Gastrocnemius medialis (tissue), 4 donors: Measurements from ENCODE around the gene VAX1.

Source experiments
- CTCF ChIP-seq, 5 experiments: fragments of 450-650 bp in 3 of 5; fragments of 200-600 bp in 2 of 5; sonication (generic) in 2 of 5; IDR thresholded peaks in 4 of 5; conservative IDR thresholded peaks in 1 of 5; 1 replicate in 4 of 5; 2 replicates in 1 of 5; pipeline ENCODE4 v1.5.1; 2016 to 2019; ENCODE audit warnings: antibody characterized with exemption in 5 of 5, mild to moderate bottlenecking in 3 of 5, moderate library complexity in 3 of 5
- POLR2A ChIP-seq, 2 donors: fragments of 450-650 bp; IDR thresholded peaks; one replicate each; pipeline ENCODE4 v1.6.1; 2017; ENCODE audit warnings: antibody characterized with exemption in 2 of 2, mild to moderate bottlenecking in 2 of 2, moderate library complexity in 2 of 2

- TF ChIP-seq CTCF (IDR thresholded peaks at IDR 0.05 in 4 of 5, conservative IDR thresholded peaks at IDR 0.05 in 1 of 5) (peak; percentile 26 to 64 (median 47)), POLR2A (IDR thresholded peaks at IDR 0.05) (no peak)
Measured at GRCh38 chr10:117175901-117176534, 37.9 kb upstream of the VAX1 start.
